Measurements from ENCODE around the gene ANKRD6.

DNA sequence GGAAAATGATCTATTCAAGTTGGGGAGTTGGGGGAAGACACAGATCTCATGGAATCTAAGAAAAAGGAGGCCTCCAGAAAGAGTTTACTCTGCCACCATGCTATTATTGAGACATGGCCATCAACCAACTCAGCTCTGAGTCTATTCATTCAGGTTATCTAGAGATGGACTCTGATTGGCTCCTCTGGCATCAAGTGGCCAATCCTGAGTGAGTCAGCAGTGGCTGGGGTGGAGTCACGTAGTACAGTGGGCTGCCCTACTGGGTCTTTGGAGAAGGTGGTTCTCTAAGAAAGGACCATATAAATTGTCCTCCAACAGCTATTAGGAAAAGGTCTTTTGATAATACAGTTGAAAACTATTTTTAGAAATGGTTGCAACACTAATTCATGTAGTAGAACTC lies 163.5 kb downstream of the ANKRD6 start:
- TF ChIP-seq, protein P1, sequence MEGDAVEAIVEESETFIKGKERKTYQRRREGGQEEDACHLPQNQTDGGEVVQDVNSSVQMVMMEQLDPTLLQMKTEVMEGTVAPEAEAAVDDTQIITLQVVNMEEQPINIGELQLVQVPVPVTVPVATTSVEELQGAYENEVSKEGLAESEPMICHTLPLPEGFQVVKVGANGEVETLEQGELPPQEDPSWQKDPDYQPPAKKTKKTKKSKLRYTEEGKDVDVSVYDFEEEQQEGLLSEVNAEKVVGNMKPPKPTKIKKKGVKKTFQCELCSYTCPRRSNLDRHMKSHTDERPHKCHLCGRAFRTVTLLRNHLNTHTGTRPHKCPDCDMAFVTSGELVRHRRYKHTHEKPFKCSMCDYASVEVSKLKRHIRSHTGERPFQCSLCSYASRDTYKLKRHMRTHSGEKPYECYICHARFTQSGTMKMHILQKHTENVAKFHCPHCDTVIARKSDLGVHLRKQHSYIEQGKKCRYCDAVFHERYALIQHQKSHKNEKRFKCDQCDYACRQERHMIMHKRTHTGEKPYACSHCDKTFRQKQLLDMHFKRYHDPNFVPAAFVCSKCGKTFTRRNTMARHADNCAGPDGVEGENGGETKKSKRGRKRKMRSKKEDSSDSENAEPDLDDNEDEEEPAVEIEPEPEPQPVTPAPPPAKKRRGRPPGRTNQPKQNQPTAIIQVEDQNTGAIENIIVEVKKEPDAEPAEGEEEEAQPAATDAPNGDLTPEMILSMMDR (conservative IDR thresholded peaks at IDR 0.05; ENCODE audit: low read length): no peak
- TF ChIP-seq EZH2phosphoT487 (IDR thresholded peaks at IDR 0.05; ENCODE audit: borderline replicate concordance, low read depth, low read length): no peak
